GM18909 (cell line): ENCODE data around the gene CENPO.
"Not testable (repeated sequence)": the region's sequence is repeated elsewhere in the genome, so short reads cannot be mapped to it uniquely, and the experiment has no call there.

Experiments used
- ATAC-seq: cut with Tn5 transposase; IDR thresholded peaks from one replicate; pipeline ENCODE4 v1.9.1; 2021; ENCODE audit warnings: mild to moderate bottlenecking; ENCODE audit not compliant: unreplicated experiment, poor library complexity

CENPO gene

DNA sequence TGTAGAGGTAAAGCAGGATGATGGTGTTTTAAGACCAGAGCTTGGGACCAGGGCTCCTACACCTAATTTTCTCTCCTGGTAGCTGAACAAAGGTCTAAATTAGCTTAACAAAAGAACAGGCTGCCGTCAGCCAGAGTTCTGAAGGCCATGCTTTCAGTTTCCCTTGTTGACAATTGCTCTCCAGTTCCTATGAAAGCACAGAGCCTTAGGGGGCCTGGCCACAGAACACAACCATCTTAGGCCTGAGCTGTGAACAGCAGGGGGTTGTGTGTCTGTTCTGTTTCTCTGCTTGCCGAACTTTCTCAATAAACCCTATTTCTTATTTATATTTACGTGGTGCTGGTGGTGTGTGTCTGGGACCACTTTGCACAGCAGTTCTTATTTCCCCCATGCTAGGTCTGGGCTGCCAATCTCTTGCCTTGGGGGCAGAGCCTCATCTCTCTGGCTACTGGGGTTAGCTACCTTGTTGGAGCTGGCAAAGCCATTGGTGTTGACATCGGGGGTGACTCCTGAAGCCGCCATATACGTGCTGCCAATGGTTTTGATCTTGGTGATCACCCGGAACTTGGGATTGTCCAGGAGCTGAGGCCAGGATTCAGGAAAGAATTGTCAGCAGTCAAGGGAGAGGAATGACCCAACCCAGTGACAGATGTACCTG is 29.0 kb downstream of the CENPO start:
- ATAC-seq, result no peak

DNA sequence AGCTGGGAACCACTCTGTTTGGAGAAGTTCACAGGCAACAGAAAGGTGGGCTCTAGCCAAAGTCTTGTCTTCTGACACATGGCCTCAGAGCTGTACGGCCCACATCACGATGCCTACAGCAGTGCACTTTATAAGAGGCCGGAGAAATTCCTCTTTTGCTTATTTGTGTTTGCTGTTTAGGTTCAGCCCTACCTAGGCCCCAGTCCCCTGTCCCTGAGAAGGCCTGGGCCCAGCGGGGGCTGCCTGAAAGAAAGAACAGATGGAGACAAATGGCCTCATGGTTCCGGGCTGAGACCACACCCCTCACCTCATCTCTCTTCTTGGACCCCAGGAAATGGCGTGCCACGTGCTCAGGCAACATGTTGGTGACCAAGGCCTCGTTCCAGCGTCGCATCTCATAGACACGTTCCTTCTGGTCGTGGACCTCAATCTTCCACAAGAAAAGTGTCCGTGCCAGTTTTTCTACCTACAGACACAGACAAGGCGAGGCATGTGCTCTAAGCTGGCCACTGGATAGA is 30.9 kb downstream of the CENPO start:
- ATAC-seq, result no peak

DNA sequence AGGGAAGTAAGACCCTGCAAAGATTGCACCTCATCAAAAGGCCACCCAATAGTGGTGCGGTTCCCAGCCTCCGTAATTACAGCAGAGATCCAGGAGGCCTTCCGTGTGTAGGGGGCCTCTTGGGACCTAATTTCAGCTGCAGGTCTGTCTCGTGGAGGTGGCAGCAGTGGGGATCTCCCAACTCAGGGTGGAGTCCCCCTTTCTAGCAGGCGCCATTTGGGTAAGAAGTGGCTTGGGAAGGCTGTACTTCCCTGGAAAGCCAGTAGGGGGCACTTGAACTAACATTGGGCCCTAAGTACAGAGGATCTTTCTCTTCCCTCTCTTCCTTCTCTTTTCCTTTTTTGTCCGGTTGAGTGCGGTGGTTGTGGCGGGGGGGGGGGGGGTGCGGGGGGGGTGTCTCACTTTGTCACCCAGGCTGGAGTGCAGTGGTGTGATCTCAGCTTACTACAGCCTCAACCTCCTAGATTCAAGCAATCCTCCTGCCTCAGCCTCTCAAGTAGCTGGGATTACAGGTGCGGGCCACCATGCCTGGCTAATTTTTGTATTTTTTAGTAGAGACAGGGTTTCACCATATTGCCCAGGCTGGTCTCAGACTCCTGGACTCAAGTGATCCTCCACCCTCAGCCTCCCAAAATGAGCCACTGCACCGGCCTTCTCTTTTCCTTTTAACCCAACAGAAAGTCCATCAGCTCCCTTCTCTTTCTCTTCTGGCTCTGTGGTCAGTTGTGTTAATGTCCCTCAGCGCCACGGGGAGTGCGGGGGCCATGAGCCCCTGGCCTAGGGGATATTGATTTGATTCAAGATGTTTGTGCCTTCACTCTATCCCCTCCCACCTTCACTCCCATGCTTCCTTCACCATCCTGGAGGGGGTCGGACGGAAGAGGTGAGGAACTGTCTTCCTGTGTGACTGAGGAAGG is 32.0 kb downstream of the CENPO start:
- ATAC-seq, result no peak

DNA sequence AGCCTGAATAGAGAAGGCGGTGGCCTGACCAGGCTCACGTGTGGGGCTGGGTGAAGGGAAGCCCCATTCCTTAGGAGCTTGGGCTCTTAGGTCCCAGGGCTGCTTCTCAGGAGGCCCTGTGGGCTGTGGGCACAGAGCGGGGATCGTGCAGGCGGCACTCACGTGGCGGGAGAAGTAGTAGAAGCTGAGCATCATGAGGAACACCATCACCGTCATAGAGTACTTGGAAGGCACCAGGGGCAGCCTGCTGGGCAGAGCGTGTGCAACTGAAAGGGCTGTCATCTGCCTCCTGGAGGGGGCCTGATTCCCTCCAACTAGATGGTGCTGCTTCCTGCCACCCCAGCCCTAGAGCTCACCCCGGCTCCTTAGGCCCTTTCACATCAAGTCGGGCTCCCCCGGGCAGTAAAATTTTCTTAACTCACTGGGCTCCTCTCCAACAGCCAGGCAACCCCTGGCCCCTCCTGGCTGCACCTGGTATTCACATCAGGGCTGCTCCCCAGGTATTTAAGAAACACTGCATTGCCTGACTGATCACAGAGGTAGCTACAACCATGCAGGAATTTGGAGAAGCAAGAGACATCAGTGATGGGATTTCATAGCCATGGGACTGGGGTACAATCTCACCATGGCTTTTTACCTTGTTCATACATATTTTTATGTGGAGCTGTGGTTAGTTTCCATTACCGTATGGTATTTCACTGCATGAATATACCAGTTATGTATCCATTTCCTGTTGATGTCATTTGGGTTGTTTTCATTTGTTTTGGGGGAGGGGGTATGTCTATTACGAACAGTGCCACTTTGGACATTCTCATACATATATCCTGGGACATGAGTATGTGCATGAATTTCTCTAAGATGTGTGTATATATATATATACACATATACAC is 32.9 kb downstream of the CENPO start:
- no peak for ATAC-seq

DNA sequence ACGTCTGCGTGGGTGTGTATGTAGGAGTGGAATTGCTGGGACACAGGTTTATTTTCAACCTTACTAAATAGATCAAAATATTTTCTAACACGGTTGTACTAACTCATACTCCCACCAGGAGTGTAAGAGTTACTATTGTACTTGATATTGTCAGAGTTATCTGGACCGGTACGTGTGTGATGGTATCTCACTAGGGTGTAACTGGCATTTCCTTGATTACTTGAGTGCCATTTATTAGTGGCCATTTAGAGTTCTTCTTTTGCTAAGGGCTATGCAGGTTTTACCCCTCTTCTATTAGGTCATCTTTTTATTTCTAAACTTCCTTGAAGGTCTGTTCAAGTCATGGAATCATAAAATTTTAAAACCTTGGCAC is 33.5 kb downstream of the CENPO start:
- no peak for ATAC-seq

DNA sequence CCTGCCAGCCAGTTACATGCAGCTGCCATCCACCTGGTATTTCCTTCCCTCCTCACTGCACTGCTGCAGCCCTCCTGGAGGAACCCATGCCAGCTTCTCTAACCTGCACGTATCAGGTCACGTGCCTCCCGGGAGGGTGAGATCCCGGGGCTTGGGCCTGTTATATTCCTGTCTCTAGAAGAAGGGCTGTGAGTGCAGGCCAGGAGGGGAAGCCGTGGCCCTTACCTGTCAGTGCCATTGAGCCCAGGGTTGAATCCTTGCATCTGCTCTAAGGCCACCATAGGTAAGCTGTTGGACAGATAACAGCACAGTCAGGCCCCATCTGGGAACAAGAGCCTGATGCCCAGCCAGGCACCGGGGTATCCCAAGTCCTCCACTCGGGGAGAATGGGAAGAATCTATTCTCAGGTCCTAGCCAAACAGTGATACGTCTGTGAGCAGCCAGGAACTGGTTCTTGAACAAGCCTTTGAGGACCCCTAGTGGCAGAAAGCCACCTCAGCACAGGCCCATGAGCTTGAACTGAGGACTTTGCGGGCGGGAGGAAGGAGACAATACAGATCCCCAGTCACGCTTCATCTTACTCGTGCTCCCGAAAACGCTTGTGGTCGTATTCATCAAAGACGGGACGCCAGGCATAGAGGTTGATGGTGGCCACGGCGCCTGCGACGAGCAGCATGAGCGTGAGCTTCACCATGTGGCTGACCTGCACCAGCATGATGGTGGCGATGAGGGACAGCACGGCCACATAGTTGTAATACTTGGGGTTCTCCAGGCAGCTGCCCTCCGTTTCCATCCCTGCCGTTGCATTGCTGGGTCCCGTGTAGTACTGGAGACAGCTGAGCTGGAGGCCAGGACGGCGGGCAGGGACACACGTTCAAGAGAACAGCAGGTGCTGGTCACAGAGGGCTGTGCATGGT is 34.4 kb downstream of the CENPO start:
- ATAC-seq, result peak; percentile 74

DNA sequence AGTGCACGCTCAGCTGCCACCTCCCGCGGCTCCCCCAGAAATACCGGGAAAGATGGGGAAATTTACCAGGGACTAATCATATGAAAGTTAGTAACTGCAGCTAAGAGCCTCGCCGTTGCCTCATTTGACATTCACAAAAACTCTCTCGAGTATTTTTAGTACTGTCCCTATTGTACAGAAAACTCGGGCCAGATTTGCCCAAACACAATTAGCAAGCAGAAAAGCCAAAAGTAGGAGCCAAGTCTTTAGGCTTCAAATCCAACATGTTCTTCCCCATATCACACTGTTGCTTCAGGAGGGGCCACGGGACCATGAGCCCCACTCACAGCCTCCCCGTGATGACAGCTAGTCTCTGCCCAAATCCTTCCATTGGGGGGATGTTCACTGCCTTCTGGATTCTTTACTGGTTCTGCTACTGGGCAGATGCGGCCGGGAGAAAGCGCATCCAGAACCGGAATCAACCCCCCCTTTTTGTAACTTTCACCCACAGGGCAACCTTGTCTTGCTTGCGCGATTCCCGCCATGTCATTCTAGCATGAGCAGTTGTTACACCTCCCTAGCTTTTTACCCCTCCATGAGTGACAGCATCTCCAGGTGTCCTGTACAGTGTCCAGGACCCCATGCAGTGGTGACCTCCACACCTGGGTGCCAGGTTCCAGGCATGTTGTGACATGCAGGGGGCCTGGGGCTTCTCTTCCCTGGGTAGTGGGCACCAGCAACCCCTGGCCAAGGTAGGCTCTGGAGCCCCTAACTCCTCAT is 35.2 kb downstream of the CENPO start:
- ATAC-seq, result no peak

DNA sequence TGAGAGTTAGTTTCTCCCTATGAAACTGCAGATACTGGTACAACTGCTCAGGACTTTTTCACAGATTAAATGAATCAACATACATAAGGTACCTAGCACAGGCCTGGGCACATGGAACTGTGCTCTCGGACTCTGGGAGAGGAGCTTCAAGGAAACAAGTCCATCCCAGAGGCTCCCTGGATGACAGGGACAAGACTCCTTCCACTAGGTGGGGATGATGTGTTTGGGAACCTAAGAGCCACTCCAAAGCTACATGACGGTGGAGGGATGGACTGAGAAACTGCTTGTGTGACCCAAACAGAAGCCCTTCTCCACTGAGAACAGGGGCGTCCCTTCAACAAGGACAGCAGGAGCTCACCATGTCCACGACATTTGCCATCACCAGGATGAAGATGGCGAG is 37.1 kb downstream of the CENPO start:
- no peak for ATAC-seq

DNA sequence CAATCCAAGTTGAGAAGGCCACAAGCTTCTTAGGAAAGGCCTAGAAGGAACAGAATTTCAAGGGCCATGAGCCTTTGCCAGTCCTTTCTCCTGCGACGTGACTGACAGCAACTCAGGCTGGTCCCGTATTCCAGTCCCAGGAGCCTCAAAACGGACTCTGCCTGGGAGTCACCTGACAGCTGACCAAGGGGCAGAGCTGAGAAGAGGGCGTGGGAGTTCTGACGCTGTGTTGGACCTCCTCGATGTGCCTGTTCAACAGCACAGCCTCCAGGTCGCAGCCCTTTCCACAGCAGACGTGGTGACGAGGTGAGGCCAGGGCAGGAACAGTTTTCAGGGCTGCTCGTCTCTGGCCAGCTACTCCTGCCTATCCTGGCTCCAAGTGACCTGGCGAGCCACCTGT is 37.6 kb downstream of the CENPO start:
- no peak for ATAC-seq

DNA sequence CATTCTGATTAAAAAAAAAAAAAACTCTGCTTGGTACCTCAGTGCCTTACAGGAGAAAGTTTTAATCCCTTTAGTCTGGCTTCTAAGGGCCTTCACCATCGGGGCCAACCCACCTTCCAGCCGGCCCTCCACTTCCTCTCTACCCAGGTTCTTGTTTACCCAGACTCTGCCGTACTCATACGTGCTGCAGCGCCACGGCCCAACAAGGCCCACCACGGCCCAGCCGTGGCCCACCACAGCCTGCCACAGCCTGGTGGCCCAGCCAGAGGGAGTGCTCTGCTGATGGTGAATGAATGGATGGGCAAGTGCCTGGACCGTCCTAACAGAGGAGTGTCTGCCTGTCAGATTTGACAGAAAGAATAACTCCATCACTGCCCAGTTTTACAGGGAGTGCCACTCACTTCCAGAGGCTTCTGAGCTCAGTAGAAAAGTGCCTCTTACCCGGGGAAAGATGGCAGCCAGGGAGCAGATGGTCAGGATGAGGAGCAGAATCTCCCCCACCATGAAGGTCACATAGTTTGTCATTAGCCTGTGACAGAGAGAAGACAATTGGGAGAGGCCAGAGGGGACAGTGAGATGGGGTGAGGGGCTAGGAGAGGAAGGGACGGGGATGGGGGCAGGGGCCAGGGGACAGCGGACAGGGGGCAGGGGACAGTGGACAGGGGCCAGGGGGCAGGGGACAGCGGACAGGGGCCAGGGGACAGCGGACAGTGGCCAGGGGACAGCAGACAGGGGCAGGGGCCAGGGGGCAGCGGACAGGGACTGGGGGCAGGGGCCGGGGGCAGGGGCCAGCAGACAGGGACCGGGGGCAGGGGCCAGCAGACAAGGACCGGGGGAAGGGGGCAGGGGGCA is 38.2 kb downstream of the CENPO start:
- no peak for ATAC-seq

DNA sequence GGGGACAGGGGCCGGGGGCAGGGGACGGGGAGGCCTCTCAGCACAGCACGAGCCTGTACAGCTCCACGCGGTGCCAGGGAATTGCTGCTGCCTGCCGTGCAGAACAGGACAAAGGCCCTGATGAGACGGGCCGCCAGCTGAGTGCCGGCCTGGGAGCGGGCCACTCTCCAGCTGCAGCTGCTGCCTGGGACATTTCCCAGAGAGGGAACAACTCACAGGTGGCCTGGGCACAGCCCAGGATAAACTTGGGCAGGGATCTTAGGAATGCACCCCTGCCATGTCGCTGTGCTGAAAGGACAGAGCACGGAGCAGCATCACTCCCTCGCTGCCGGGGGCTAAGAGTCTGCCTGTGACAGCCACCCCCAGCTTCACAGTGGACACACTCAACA is 38.8 kb downstream of the CENPO start:
- no peak for ATAC-seq

DNA sequence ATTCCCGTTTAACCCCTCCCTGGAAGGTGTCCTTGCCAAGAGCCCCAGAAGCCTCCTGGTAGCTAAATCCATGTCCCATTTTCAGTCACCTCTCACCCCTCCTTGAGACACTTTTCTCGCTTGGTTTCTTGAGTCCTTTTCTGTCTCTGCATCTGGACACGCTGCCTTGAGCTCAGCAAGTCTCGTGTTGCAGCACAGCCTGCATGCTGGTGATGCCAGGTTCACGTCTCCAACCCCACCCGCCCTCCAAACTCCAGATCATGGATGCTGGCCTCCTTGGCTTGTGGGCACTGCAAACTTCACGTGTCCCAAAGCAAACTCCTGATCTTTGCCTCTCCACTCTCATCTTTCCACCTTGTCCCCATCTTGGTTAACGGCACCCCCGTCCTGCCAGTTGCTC is 39.3 kb downstream of the CENPO start:
- ATAC-seq, result no peak

DNA sequence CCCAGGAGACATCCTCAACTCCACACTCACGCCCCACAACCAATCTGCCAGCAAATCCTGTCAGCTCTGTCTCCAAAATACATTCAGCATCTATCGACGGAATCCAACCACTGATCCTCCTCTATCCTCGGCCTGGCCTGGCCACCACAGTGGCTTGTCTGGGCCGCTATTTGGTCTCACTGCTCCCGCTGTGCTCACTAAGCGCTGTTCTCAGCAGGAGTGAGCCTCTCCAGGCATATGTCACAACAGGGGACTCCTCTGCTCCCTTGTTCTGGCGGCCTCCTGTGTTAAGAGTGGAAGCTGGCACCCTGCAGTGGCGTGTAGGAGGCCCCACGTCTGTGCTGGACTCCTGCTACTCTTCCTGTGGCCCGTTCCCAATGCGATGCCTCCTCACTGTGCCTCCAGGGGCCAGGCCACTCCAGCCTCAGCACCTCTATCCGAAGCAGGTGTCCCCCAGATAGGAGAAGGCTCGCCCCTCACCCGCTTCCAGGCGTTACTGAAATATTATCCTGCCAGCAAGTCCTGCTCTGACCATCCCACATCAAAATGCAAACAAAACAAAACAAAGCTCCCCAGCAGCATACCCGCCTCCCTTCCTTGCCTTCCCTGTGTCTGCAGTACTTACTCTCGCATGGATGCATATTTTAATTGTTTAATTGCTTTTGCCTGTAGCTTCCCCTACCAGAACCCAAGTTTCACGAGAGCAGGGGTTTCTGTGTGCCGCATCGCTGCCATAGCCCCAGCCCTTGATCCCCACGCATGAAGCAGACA is 39.9 kb downstream of the CENPO start:
- no peak for ATAC-seq

DNA sequence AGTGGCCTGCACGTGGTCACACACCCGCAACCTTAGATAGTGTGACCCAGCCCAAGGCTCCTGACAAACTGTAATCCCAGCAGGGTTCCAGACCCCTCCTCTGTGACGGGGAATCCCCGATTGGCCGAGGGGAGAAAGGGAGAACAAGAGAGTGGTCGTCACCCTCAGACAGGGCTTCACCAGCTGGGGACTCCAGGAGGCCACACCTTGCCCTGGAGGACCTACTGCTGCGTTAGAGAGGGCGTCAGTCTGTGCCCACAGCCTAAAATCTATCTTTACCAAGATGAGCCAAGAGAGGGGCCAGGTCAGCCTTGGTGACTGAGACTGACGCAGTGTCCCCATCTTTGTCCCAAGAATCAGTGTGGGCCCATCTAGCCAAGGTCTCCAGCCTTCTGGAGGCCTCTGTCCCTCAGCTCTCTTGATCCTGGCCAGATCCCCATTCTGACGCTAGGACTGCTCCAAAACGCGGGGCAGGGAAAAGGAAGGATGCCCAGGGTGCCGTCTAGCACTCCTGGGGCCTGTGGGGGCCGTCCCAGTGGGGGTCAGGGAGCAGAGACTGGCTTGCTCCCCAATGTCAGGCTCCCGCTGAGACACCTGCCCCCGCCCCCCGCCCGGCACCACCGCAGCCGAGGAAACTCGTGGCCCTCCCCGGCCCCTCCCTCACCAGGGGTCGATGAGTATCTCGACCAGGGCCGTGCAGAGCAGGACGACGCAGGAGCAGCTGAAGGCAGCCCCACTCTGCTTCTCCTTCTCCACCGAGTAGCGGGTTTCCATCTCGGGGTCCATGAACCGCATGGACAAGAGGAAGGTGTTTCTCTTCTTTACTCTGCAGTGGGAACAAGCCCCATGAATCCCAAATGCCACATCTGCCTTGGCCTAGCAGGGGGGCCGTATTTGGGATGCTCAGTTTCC is 40.9 kb downstream of the CENPO start:
- no peak for ATAC-seq

DNA sequence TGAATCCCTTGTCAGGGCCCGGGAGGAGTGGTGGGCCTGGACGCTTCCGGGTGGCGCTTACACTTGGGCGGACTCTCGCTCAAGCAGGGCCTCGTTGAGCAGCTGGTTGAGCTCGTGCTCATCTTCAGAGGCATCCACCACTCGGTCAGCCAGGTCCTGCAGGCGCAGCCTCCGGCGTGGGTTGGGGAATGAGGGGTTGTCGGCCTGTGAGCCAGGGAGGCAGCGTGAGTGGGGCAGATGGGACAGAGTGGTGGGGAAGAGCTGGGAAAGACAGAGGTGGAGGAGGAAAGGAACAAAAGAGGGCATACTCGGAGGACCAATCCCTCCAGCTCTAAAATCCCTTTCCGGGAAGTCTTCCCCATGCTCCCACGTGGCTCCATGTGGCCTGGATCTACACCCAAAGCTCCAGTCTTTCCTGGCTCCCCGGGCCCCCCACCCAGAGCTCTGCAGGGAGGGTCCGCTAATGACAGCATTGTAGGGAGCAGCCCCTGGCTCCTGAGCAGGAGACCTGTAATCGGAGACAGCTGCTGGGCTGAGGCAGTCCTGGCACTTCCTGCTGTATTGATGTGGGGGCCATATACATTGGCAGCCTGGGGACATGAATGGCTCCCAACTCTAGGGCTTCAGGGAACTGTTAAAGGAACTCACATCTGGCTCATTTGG is 41.6 kb downstream of the CENPO start:
- no peak for ATAC-seq

DNA sequence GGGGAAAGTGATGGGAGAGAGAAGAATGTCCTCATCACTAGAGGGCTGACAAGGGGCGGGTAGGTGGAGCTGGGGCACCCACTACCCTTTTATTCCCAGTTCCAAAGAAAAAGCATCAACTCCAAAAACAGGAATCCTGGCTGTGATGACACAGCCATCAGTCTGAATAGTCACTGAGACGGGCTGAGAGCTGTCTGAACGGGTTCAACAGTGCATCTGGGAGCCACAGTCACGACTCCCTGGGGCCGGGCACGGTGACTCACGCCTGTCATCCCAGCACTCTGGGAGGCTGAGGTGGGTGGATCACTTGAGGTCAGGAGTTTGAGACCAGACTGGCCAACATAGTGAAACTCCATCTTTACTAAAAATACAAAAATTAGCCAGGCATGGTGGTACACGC is 42.2 kb downstream of the CENPO start:
- not testable (repeated sequence) for ATAC-seq
